NCI-H345 treated with DMSO at 0.1 percent for 48 hours (cell line): ENCODE results near the gene ERN1.

ENCODE experiments used
- DNase-seq: peaks from one replicate; lab custom pipeline; 2025; ENCODE audit not compliant: unreplicated experiment; lab: John Stamatoyannopoulos, UW

Gene ERN1

GRCh38 chr17:64111831-64112230, 18.1 kb downstream of the ERN1 start:
- no peak for DNase-seq

- no peak for DNase-seq
These were observed 19.4 kb downstream of the ERN1 start for GRCh38 chr17:64110379-64111152.

DNA sequence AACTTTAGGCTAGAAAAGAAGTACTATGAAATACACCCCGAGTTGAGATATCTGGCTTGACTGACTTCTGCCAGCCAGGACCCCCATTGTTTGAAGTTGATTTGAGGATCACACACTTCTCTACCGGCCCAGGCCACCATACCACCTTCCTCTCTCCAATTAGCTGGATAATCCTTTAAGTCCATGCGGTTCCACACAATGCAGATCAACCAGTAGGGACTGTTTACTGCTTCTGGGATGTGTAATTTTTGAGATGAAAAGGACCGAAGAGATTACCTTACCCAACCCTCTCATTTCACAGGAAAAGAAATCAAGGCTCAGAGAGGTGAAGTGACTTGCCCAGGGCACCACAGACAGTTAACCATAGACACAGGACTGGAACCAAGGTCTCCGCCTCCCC, 20.5 kb downstream of the ERN1 start:
- DNase-seq: no peak

DNA sequence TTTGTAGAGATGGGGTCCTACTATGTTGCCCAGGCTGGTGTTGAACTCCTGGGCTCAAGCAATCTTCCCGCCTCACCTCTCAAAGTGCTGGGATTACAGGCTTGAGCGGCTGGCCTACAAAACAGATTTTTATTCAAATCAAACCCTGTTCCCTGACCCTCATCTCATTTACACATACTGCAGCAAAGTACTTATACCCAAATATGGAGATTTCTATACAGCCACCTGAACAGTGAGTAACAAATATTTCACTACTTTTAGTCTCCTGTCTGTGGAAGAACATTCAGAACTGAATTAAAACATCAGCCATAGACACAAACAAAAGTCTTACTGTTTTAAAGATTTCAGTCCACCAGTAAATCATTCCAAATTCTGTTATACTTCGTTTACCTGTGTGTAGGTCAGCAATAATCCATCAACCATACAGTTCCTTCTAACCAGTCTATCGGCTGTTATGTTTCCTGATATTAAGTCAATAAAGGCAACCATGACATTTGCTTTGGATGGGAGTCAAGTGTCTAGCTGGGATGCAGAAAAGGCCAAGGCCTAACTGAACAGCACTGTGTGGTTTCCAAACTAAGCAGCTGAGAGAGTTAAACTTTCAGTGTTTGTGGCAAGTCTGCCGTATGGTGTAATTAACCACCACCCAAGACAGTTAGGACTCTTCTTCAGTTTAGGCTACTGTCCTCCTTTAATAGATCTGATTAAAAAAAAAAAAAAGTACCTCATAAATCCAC, 22.3 kb downstream of the ERN1 start:
- DNase-seq: no peak

DNA sequence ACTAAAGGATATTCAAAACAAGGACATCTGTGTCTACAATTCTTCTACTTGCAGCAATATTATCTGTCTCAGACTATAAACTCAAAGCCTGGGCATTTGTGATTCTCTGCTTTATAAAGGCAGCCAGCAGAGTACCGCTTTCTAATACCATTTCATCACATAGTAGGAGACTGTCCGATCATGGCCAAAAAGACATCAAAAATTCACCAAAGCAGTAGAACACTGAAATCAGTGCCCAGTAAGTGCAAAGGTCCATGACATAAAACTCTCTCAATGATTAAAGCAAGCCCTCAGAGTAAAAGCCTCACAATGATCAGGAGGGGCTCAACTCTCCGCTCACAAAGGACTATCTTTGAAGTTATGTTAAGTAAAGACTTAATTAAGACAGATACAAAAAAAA, 23.0 kb downstream of the ERN1 start:
- no peak for DNase-seq

DNA sequence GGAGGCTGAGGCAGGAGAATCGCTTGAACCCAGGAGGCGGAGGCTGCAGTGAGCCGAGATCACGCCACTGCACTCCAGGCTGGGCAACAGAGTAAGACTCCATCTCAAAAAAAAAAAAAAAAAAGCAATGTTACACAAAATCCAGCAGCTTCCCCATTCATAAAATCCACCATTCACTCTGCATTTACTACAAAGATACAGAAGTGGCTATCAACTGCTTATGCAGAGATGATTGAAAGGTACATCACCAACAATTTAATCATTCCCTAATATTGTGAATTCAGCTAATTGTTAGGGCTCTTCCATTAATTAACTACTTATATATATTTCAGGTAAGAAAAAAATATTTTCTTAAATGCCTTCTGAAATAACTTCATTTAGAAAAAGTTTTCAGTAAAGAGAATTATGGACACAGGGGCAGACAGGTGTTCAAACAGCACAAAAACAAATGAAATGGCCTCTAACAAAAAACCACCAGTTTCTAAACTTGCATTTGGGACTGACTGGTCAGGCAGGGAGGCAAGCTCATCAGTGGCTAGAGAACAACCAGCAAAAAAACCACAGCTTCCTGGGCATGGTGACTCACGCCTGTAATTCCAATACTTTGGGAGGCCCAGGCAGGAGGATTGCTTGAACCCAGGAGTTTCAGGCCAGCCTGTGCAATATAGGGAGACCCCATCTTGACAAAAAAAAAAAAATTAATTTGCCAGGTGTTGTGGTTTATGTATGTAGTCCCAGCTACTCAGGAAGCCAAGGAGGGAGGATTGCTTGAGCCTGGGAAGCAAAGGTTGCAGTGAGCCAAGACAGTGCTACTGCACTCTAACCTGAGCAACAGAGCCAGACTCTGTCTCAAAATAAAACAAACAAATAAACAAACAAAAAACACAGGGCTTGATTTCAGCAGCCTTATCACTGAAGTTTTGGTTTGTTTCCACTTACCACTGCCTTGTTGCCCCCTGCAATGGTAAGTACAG, 26.3 kb downstream of the ERN1 start:
- no peak for DNase-seq

- no peak for DNase-seq
These were observed 27.1 kb downstream of the ERN1 start for GRCh38 chr17:64102627-64103390.

- DNase-seq: no peak
These were observed 30.4 kb downstream of the ERN1 start for GRCh38 chr17:64099543-64099942.

GRCh38 chr17:64097196-64097936, 32.6 kb downstream of the ERN1 start:
- DNase-seq: no peak

DNA sequence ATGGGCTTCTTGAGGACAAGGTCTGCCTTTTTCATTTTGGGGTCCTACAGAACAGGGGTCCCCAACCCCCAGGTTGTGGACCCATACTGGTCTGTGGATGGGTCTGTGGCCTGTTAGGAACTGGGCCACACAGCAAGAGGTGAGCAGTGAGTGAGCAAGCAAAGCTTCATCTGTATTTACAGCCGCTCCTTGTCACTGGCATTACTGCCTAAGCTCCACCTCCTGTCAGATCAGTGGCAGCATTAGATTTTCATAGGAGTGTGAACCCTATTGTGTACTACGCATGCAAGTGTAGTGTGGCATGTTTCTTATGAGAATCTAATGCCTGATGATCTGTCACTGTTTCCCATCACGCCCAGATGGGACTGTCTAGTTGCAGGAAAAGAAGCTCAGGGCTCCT, 33.9 kb downstream of the ERN1 start:
- no peak for DNase-seq

- peak; percentile 46 for DNase-seq
These were observed 34.6 kb downstream of the ERN1 start for GRCh38 chr17:64095144-64095882.

GRCh38 chr17:64094412-64094811, 35.5 kb downstream of the ERN1 start:
- no peak for DNase-seq

GRCh38 chr17:64092952-64093451, 36.9 kb downstream of the ERN1 start:
- DNase-seq: no peak

DNA sequence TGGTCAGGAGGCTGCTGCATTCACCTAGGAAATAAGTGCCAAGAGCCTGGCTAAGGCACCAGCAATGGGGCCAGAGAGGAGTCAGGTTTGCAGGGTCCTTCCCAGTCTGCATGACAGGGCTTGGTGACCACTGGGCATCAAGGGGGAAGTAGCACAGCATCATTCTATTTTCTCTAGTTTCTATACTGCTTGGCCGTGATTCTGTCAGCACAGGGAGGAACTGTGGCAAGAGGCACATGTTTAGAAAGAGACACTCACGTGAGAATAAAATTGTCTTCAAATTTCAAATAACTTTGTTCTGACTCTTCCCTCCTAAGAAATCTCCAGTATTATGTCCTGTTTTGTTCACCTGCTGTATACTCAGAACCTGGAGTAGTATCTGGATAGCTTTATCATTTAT, 37.8 kb downstream of the ERN1 start:
- no peak for DNase-seq

GRCh38 chr17:64091571-64091970, 38.4 kb downstream of the ERN1 start:
- no peak for DNase-seq

DNA sequence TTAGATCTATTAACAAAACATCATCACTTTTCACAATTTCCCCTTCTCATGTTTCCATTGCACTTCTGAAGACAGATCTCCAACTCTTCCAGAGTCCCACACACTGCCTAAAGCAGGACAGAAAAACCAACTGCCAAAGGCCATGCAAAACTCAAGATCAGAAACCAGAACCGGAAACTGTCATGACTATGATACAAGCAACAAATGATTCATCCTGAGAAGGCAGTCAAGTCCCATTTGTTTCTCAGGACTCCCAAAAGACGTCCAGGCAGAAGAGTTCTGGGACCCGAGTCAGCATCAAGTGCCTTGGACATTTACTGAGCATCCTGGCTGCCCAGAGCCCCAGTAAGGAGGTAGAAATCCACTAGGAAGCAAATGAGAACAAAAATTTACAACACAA, 38.8 kb downstream of the ERN1 start:
- no peak for DNase-seq

GRCh38 chr17:64090144-64090543, 39.8 kb downstream of the ERN1 start:
- no peak for DNase-seq

DNA sequence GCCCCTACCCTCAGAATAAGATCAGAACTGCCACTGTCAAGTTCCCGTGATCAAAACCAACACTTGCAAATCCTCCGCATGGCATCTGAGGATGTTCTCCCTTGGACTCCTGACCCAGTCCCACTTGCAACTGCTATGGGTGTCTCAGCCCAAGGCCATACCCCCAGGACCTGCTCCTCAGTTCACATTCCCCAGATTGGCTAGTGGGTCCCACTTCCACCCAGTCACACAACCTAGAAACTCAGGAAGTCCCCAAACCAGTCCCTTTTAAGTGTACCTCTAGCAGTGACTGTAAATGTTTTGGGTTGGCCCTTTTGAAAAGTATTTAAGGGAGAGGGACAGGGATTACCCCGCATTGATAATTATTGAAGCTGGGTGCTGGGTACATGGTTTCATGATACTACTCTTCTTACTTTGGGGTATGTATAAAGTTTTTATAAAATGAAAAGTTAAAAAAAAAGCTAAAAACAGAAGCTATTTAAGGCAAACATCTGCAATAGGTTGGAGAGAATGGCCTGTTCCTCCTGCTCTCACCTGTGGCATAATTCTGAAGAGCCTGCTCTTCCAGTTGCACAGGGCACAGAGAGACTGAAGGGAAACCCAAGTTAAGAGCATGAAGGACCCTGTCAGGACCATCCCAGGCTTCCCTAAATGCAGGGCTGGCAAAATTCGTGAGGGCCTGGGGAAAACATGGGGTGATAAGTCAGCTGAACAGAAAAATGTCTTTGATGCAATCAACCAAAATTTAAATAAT, 42.5 kb downstream of the ERN1 start:
- DNase-seq: no peak
